ENCODE measurements around the gene LSM8. TPM values are rescaled to one million over a fixed set of nuclear protein-coding genes. Genes with fewer than 3 reads are reported as not detected.
"Not testable (repeated sequence)": the region's sequence is repeated elsewhere in the genome, so short reads cannot be mapped to it uniquely, and the experiment has no call there.

LSM8 gene
- total RNA-seq, 1 donor from 2014 or later, result 52.3 TPM

GRCh38 chr7:118232837-118233236 is 48.9 kb downstream of the LSM8 start:
- H3K4me1 Mint-ChIP-seq, result no peaks in the 10 kb centered on the region
- no peak for ATAC-seq (ENCODE audit: low read depth)
- H3K27me3 Mint-ChIP-seq, result peaks cover 4% of the 10 kb centered on the region
- intact Hi-C loops (cut with micrococcal nuclease), result no loop called here
- CTCF ChIA-PET, result no interaction called here
- no peak overlapping the region for H3K4me3 Mint-ChIP-seq
- DNase-seq, result no peak
- no peak overlapping the region for H3K27ac Mint-ChIP-seq
- no peak for TF ChIP-seq CTCF (IDR thresholded peaks at IDR 0.05)
- no peaks in the 10 kb centered on the region for H3K9me3 Mint-ChIP-seq
- POLR2A ChIA-PET, result no interaction called here
- no peaks in the 10 kb centered on the region for H3K36me3 Mint-ChIP-seq (ENCODE audit: low read depth)

GRCh38 chr7:118233799-118234198 is 49.8 kb downstream of the LSM8 start:
- intact Hi-C loops (cut with micrococcal nuclease), result no loop called here
- DNase-seq, result no peak
- Mint-ChIP-seq H3K4me1 (no peaks in the 10 kb centered on the region), H3K9me3 (no peaks in the 10 kb centered on the region), H3K4me3 (no peak overlapping the region), H3K27ac (no peak overlapping the region), H3K36me3 (ENCODE audit: low read depth) (no peaks in the 10 kb centered on the region), H3K27me3 (peaks cover 4% of the 10 kb centered on the region)
- no peak for TF ChIP-seq CTCF (IDR thresholded peaks at IDR 0.05)
- CTCF ChIA-PET, result no interaction called here
- POLR2A ChIA-PET, result no interaction called here
- no peak for ATAC-seq (ENCODE audit: low read depth)

- H3K4me3 Mint-ChIP-seq, result no peak overlapping the region
- H3K4me1 Mint-ChIP-seq, result no peaks in the 10 kb centered on the region
These were observed 55.0 kb downstream of the LSM8 start for GRCh38 chr7:118239014-118239413.

GRCh38 chr7:118240320-118240719 is 56.4 kb downstream of the LSM8 start:
- H3K4me1 Mint-ChIP-seq; CTCF ChIA-PET; DNase-seq; H3K4me3 Mint-ChIP-seq; POLR2A ChIA-PET; H3K27ac Mint-ChIP-seq; ATAC-seq (ENCODE audit: low read depth); intact Hi-C loops (cut with micrococcal nuclease); H3K9me3 Mint-ChIP-seq; H3K27me3 Mint-ChIP-seq; H3K36me3 Mint-ChIP-seq (ENCODE audit: low read depth): not testable (repeated sequence)

More at GRCh38 chr7:118239014-118239413, 55.0 kb downstream of the LSM8 start:
- Mint-ChIP-seq H3K27me3 (peaks cover 4% of the 10 kb centered on the region), H3K36me3 (ENCODE audit: low read depth) (no peaks in the 10 kb centered on the region), H3K9me3 (peaks cover 2% of the 10 kb centered on the region), H3K27ac (no peak overlapping the region)
- ChIA-PET CTCF (no interaction called here), POLR2A (no interaction called here)
- intact Hi-C loops (cut with micrococcal nuclease), result no loop called here
- no peak for TF ChIP-seq CTCF (IDR thresholded peaks at IDR 0.05)
- no peak for ATAC-seq (ENCODE audit: low read depth)
- no peak for DNase-seq

Other genes with a start within 250 kb of the LSM8 start
- gene ANKRD7, start 40.5 kb downstream of the LSM8 start, total RNA-seq, result not detected in 2 replicates

All from activated B cell treated with CpG ODN at 0.5 μM for 24 hours (primary cell).